Measurements from ENCODE around the gene MED25. TPM values are rescaled to one million over a fixed set of nuclear protein-coding genes. Genes with fewer than 3 reads are reported as not detected.

MED25 gene
- total and polyA plus RNA-seq, 9 of the 15 experiments (the other 6 are each of a cell fraction or from before 2014, with no cell fraction given): 4.1 to 93.9 (median 19.3) TPM

- peak; percentile 73; the same call in 1 of the 2 replicates for TF ChIP-seq ETS1 (conservative IDR thresholded peaks at IDR 0.05; ENCODE audit: control insufficient read depth, low read depth, low read length)
- no peak for TF ChIP-seq SFPQ (IDR thresholded peaks at IDR 0.05; ENCODE audit: low read depth, low read length)
- 0 out of 2 replicates have a peak, but pooled peaks have one; percentile 48 for TF ChIP-seq PTBP1 (IDR thresholded peaks at IDR 0.05; ENCODE audit: low read depth, low read length)
- no peak for TF ChIP-seq PRMT5 (CRISPR knock-in tag; IDR thresholded peaks at IDR 0.05)
- no peak for TF ChIP-seq NFE2 (IDR thresholded peaks at IDR 0.05; ENCODE audit: low read depth)
- TF ChIP-seq GTF2A2 (tag; IDR thresholded peaks at IDR 0.05): no peak
- TF ChIP-seq HSF4 (CRISPR knock-in tag; IDR thresholded peaks at IDR 0.05; ENCODE audit: borderline replicate concordance): no peak
- TF ChIP-seq TEAD1 (CRISPR knock-in tag; IDR thresholded peaks at IDR 0.05): peak in 1 of 2 experiments; percentile 60; a peak in 1 of 4 replicates
- no peak for TF ChIP-seq XRCC4 (IDR thresholded peaks at IDR 0.05; ENCODE audit: extremely low read depth, insufficient read depth, insufficient read length)
- TF ChIP-seq SNIP1 (IDR thresholded peaks at IDR 0.05; ENCODE audit: low read depth): no peak
- no peak for TF ChIP-seq MCM3 (IDR thresholded peaks at IDR 0.05)
- TF ChIP-seq TAF1 (IDR thresholded peaks at IDR 0.05; ENCODE audit: control insufficient read depth, extremely low read depth, insufficient read depth, low read length, severe bottlenecking): peak; percentile 23
- TF ChIP-seq SNRNP70 (optimal IDR thresholded peaks at IDR 0.05; ENCODE audit: low read depth, low read length): no peak
- TF ChIP-seq ZNF41 (CRISPR knock-in tag; conservative IDR thresholded peaks at IDR 0.05): no peak
- peak; percentile 93 for TF ChIP-seq RBFOX2 (IDR thresholded peaks at IDR 0.05; ENCODE audit: low read depth, low read length)
- TF ChIP-seq ZNF408 (CRISPR knock-in tag; IDR thresholded peaks at IDR 0.05; ENCODE audit: low read depth): no peak
- TF ChIP-seq BRF2 (IDR thresholded peaks at IDR 0.05; ENCODE audit: borderline replicate concordance, insufficient read depth, insufficient read length): no peak
- TF ChIP-seq EP300 (IDR thresholded peaks at IDR 0.05; ENCODE audit: low read length): no peak
- no peak for TF ChIP-seq IFI16 (CRISPR knock-in tag; IDR thresholded peaks at IDR 0.05)
- peak; percentile 51 for TF ChIP-seq HNRNPLL (IDR thresholded peaks at IDR 0.05; ENCODE audit: low read depth, low read length, poor library complexity, severe bottlenecking)
- TF ChIP-seq FOXP1 (CRISPR knock-in tag; IDR thresholded peaks at IDR 0.05): peak; percentile 40; the same call in 1 of the 2 replicates
- TF ChIP-seq IRF2 (CRISPR knock-in tag; IDR thresholded peaks at IDR 0.05): no peak
- TF ChIP-seq MEF2A (IDR thresholded peaks at IDR 0.05; ENCODE audit: control insufficient read depth, low read depth, low read length): no peak
- TF ChIP-seq ZNF3 (CRISPR knock-in tag; IDR thresholded peaks at IDR 0.05): no peak
Observed at GRCh38 chr19:49866933-49867782, 49.1 kb downstream of the MED25 start, which contains the start of gene PNKP (continued).

All from K562 (cell line).